Ovary (tissue), 9 donors: ENCODE results near the gene NSMCE1. TPM values are rescaled to one million over a fixed set of nuclear protein-coding genes. Genes with fewer than 3 reads are reported as not detected.

Experiments
- DNase-seq, 5 donors: peaks; one replicate each; pipeline ENCODE4 v3.0.0-alpha.2; 2019 to 2020
- H3K27ac ChIP-seq, 2 donors: fragments of 200-600 bp; one replicate each; pipeline versions ENCODE4 v1.5.1 to v1.8.0; 2019 to 2022
- H3K27me3 ChIP-seq: fragments of 200-600 bp; one replicate; pipeline ENCODE4 v1.8.0; 2022
- H3K36me3 ChIP-seq: fragments of 200-600 bp; sonication (generic); one replicate; pipeline ENCODE4 v1.5.1; 2019
- H3K4me1 ChIP-seq: one replicate; pipeline ENCODE4 v1.8.1; 2013; ENCODE audit warnings: mild to moderate bottlenecking, moderate library complexity; ENCODE audit not compliant: insufficient read depth
- H3K4me3 ChIP-seq: fragments of 200-600 bp; sonication (generic); one replicate; pipeline ENCODE4 v1.5.1; 2017
- H3K9me3 ChIP-seq, 2 donors: fragments of 200-600 bp in 1 of 2; sonication (generic) in 1 of 2; one replicate each; pipeline versions ENCODE4 v1.5.1 to v1.8.1; 2013 to 2019; ENCODE audit warnings: mild to moderate bottlenecking in 1 of 2, moderate library complexity in 1 of 2
- CTCF ChIP-seq, 3 donors: fragments of 450-650 bp in 2 of 3; fragments of 200-600 bp in 1 of 3; IDR thresholded peaks; one replicate each; pipeline versions ENCODE4 v1.5.1 to v1.8.0; 2016 to 2022; ENCODE audit warnings: antibody characterized with exemption in 3 of 3, mild to moderate bottlenecking in 1 of 3
- EP300 ChIP-seq: sonication (generic); formaldehyde crosslinking; IDR thresholded peaks from one replicate; pipeline ENCODE4 v1.6.1; 2017; ENCODE audit warnings: antibody characterized with exemption
- POLR2A ChIP-seq: fragments of 450-650 bp; IDR thresholded peaks from one replicate; pipeline ENCODE4 v1.6.1; 2017; ENCODE audit warnings: antibody characterized with exemption, mild to moderate bottlenecking, moderate library complexity
- WGBS, 3 donors: extraction: QIAGEN DNeasy Blood & Tissue Kit in 1 of 3; methylation state at CpG; one replicate each; pipeline versions ENCODE4 v1.1.5 to v1.1.7; 2013 to 2017; 5-methylcytosine and 5-hydroxymethylcytosine counted together
- intact Hi-C, 4 donors: fragments of 100-400 bp; cut with DNase I; formaldehyde crosslinking; loops; one replicate each; pipeline versions ENCODE4 v1.11.0 to v1.15.1; 2022 to 2023
- polyA plus RNA-seq, 2 donors: library from polyadenylated mRNA; stranded (reverse); fragments of 200-250 nt in 1 of 2; fragments of 350-450 nt in 1 of 2; fragmentation: Illumina TruSeq in 1 of 2; extraction: RNeasy Lipid Tissue Mini Kit (QIAGEN cat#74804) in 1 of 2; gene quantifications; one replicate each; pipeline ENCODE4 v1.2.3, GENCODE V29; 2013 to 2014
- total RNA-seq, 7 donors: library from RNA; depleted of rRNA in 2 of 7; stranded (reverse); fragments of >200 nt in 2 of 7; fragmentation: NEBNext Ultra II Directional in 3 of 7; extraction: Animal tissue kit (Norgen Biotek cat#: 25700) in 3 of 7; gene quantifications; one replicate each; pipeline versions ENCODE4 v1.1.0 to v1.2.4, GENCODE V29; 2016 to 2023
- donor health status: DM: no; HTN: no; CAD: no; lungs with moderate emphysema.
- donor health status: DM: no; HTN: no; CAD: no.
- donor health status: Bipolar disorder and iron deficiency.
- donor health status: DM: yes; HTN: yes; CAD: no.
- donor health status: DM: no; HTN: no; CAD: no.
- donor health status: DM: yes; HTN: yes; CAD: no.

Gene NSMCE1
- total and polyA plus RNA-seq, 9 donors = 19.8 to 68.4 (median 51.2) TPM

- 75 to 78% (median 78%) methylated on average over 13 of the region's 13 CpGs for WGBS, 3 donors
- Histone ChIP-seq H3K4me1 (peaks cover 4% of the 10 kb centered on the region), H3K36me3 (no peaks in the 10 kb centered on the region), H3K27me3 (no peaks in the 10 kb centered on the region), H3K27ac (no peak overlapping the region), H3K9me3 (no peaks in the 10 kb centered on the region), H3K4me3 (no peak overlapping the region)
- no peak for TF ChIP-seq POLR2A
- TF ChIP-seq CTCF (IDR thresholded peaks at IDR 0.05) = no peak
- TF ChIP-seq EP300 = no peak
- intact Hi-C loops = loop anchor here in 3 of 4 donors (5.0 to 10.0 kb wide), 4 partner anchors 188 to 278 kb away; no protein-coding TSS in a partner anchor
- DNase-seq = no peak
Measured at GRCh38 chr16:27177031-27177774, 91.4 kb downstream of the NSMCE1 start.

- intact Hi-C loops = loop anchor here in 3 of 4 donors (5.0 to 10.0 kb wide), 4 partner anchors 189 to 279 kb away; no protein-coding TSS in a partner anchor
- Histone ChIP-seq H3K4me3 (no peak overlapping the region), H3K9me3 (no peaks in the 10 kb centered on the region), H3K4me1 (peaks cover 4% of the 10 kb centered on the region), H3K27ac (no peak overlapping the region), H3K27me3 (no peaks in the 10 kb centered on the region), H3K36me3 (no peaks in the 10 kb centered on the region)
- TF ChIP-seq POLR2A (no peak), CTCF (IDR thresholded peaks at IDR 0.05) (no peak), EP300 (no peak)
- WGBS, 3 donors = 86 to 90% (median 87%) methylated on average over 8 of the region's 8 CpGs
- DNase-seq = no peak
Measured at GRCh38 chr16:27175888-27176287, 92.7 kb downstream of the NSMCE1 start.

Other genes starting within 250 kb of the NSMCE1 start
- gene C16orf82, start 201.8 kb downstream of the NSMCE1 start, total RNA-seq = under 1 TPM in 1 of 7 donors, not detected in 6; 0.12 TPM
- gene C16orf82, start 201.8 kb downstream of the NSMCE1 start, polyA plus RNA-seq = not detected
- 10 to 100 TPM in 1 of 7 donors, 1 to 10 TPM in 6; 3.8 to 11.0 (median 7.2) TPM for gene KDM8, start 65.2 kb downstream of the NSMCE1 start, total RNA-seq
- gene KDM8, start 65.2 kb downstream of the NSMCE1 start, polyA plus RNA-seq = 1 to 10 TPM; 3.7 to 5.0 TPM
- gene IL4R, start 45.2 kb upstream of the NSMCE1 start, total RNA-seq = 10 to 100 TPM; 11.3 to 39.5 (median 17.4) TPM
- 10 to 100 TPM; 13.5 to 26.6 TPM for gene IL4R, start 45.2 kb upstream of the NSMCE1 start, polyA plus RNA-seq
- gene IL21R, start 133.4 kb upstream of the NSMCE1 start, total RNA-seq = under 1 TPM in 5 of 7 donors, not detected in 2; 0.05 to 0.45 (median 0.23) TPM
- under 1 TPM; 0.01 to 1.00 TPM for gene IL21R, start 133.4 kb upstream of the NSMCE1 start, polyA plus RNA-seq